Choroid plexus epithelial cell (primary cell): ENCODE results near the gene HHATL.

Source experiments
- DNase-seq: peaks from one replicate; pipeline ENCODE4 v3.0.0-alpha.2; 2010; ENCODE audit warnings: low read depth
- H3K4me3 ChIP-seq: 2 replicates; pipeline ENCODE4 v1.5.1; 2011; ENCODE audit warnings: low read depth, mild to moderate bottlenecking, control low read depth, low read length, moderate library complexity
- TF ChIP-seq, protein P1 (sequence below): conservative IDR thresholded peaks from 2 replicates; pipeline ENCODE4 v1.5.1; 2011; ENCODE audit warnings: low read depth, mild to moderate bottlenecking, control low read depth, inconsistent platforms, low read length, moderate library complexity

HHATL gene

DNA sequence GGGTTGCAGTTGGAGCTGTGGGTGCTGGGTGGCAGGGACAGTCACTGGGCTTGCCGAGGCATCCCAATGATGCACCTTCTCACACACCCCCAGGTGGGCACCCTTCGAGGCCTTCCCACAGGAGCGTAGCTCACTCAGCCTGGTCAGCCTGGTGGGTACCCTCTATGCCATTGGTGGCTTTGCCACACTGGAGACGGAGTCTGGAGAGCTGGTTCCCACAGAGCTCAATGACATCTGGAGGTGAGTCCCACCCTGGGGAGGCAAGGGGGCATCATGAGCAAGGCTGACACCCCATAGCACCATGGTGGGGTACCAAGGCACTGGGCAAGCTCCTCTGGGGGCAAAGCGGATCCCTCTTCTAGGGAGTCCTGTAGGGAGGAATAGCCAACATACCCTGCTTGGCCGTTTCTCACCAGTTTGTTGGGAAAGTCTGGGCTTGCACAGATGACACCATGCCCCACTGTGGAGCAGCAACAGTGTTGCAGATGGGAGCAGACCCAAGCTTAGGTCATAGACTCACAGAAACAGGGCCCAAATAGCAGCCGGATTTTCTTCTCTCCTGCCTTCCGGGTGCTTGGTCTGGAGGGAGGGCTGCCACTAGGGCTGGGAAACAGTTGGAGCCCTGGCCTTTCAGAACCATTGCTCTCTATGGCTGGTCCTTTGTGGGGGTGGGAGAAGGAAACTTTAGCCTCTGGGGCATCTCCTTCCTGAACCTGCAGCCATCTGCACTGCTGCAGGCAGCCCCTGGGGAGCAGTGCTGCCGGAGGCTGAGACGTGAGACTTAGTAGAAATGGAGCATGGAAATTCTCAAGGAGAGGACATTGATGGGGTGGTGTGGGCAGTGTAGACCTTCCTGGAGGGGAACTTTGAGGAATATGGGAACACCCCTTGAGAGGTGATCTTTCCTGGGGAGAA is 11.6 kb downstream of the HHATL start:
- H3K4me3 ChIP-seq: no peak overlapping the region
- TF ChIP-seq, protein P1, sequence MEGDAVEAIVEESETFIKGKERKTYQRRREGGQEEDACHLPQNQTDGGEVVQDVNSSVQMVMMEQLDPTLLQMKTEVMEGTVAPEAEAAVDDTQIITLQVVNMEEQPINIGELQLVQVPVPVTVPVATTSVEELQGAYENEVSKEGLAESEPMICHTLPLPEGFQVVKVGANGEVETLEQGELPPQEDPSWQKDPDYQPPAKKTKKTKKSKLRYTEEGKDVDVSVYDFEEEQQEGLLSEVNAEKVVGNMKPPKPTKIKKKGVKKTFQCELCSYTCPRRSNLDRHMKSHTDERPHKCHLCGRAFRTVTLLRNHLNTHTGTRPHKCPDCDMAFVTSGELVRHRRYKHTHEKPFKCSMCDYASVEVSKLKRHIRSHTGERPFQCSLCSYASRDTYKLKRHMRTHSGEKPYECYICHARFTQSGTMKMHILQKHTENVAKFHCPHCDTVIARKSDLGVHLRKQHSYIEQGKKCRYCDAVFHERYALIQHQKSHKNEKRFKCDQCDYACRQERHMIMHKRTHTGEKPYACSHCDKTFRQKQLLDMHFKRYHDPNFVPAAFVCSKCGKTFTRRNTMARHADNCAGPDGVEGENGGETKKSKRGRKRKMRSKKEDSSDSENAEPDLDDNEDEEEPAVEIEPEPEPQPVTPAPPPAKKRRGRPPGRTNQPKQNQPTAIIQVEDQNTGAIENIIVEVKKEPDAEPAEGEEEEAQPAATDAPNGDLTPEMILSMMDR: no peak
- DNase-seq: no peak

DNA sequence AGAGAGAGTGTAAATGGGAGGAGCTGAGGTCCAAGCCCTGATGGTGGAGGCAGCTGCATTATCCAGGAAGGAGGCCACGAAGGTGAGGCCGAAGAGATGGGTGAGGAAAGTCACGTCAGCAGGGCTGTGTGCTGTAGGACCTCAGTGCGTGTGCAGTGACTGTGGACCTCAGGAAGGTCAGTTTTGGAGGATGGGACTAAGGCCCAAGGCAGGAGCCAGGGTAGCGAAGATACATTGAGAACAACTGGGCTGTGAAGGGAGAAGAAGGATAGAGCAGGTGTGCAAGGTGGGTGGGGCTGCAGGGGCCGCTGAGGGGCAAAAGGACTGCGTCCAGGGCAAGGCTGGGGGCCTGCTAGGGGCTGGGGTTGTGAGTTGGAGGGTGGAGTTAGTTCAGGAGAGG is 12.4 kb downstream of the HHATL start:
- DNase-seq: no peak
- no peak overlapping the region for H3K4me3 ChIP-seq
- TF ChIP-seq, protein P1: no peak

DNA sequence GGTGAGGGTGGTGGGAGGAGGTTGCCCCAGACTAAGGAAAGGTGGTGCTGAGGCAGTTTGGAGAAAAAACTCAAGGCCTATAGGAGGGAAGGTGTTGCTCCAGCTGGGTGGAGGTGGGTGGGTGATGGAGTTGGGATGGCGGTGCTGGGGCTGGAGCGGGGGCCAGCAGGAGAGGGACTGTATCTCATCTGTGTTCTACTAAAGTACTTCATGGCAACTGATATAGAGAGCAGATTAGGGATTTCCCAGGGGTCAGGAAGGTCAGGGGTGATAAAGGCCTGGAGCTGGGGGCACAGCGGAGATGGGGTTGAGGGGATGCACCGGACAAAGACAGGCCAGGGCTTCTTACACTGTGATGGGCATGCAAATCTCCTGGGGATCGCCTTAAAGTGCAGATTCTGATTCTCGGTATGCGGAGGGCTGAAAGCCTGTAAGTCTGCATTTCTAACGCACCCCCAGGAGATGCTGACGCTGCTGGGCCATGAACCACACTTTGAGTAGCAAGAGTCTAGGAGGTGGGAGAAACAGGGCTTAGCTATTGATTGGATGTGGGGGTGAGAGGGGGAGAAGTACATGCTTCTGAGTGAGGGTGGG is 13.1 kb downstream of the HHATL start:
- DNase-seq: no peak
- TF ChIP-seq, protein P1: no peak
- no peak overlapping the region for H3K4me3 ChIP-seq

DNA sequence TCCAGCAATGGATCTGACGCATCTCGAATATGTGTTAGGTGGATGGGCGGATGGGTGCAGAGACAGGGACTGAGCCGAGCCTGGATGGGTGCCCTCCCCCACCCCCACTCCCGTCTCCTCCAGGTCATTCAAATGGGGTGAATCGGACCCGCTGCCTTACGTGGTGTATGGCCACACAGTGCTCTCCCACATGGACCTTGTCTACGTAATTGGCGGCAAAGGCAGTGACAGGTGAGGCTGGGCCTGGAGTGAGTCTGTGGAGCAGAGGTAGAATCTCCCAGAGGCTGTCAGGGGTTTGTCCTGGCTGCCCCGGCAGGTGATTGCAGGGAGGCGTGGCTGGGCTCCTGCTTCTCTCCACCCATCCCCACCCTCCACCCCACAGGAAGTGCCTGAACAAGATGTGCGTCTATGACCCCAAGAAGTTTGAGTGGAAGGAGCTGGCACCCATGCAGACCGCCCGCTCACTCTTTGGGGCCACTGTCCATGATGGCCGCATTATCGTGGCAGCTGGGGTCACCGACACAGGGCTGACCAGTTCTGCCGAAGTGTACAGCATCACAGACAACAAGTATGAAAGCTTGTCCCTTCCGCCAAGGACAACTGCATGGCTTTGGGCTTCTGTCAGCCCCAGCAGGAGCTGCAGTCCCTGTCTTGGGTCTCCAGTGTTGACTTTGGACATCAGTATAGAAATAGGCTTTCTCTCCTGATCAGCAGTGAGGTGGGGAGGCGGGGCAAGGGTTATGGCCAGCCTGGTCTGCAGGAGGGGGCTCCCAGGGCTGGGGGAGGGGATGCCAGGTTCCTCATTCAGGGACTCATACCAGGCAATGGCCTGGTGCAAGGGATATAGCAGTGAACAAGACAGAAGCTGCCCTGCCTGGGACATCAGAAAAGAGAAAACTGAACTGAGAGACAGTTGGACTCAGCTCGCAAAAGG is 13.8 kb downstream of the HHATL start:
- TF ChIP-seq, protein P1: no peak
- DNase-seq: no peak
- no peak overlapping the region for H3K4me3 ChIP-seq

DNA sequence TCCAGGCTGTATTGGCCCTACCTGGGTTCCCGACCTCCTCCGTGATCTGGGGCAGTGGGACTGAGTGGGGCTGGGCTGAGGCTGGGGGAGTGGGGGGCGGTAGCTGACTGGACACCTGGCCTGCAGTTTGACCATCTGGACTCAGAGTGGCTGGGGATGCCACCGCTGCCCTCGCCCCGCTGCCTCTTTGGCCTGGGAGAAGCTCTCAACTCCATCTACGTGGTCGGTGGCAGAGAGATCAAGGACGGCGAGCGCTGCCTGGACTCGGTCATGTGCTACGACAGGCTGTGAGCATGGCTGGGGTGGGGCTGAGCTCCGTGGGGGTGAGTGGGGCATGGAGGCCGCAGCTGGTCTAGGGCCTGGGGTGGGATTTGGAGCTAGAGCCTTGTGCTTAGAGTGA is 14.6 kb downstream of the HHATL start:
- H3K4me3 ChIP-seq: no peak overlapping the region
- DNase-seq: no peak
- TF ChIP-seq, protein P1: no peak

DNA sequence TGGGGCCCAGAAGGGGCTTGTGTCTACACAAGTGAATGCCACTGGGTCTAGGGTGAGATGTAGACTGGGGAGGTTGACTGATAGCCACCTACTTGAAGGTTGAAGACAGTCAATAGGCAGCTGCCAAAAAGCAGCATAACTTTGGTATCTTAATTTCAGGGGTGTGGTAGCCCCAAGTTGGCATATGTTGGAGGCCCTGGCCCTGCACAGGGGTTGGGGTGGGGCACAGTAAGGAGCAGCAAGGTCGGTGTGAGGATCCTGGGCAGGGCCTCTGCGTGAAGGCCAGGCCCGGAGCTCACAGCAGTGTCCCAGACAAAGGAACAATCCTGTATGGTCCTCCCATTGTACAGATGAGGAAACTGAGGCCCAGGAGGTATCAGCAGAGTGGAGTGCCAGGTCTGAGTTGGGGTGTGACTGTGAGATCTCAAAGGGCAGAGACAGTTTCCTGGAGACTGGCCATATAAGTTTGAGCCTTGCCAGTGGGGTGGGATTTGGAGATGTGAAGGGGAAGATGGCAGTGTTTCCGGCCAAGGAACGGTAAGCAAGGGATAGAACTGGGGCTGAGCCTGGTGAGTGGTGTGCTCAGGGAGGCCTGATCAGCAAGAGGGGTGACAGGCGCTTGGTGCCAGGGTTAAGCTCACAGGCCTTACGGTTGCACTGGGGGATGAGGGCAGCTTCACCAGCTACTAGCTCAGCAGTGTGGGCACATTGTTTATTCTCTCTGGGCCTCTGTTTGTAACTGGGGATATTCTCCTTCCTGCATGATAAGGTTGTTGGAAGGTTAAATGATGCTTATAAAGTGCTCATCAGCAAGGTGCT is 15.6 kb downstream of the HHATL start:
- no peak for DNase-seq

More for the DNA sequence above, 15.6 kb downstream of the HHATL start:
- TF ChIP-seq, protein P1: no peak
- no peak overlapping the region for H3K4me3 ChIP-seq
